ENCODE measurements around the gene RPTOR.
"Not testable (repeated sequence)": the region's sequence is repeated elsewhere in the genome, so short reads cannot be mapped to it uniquely, and the experiment has no call there.

Gene RPTOR

DNA sequence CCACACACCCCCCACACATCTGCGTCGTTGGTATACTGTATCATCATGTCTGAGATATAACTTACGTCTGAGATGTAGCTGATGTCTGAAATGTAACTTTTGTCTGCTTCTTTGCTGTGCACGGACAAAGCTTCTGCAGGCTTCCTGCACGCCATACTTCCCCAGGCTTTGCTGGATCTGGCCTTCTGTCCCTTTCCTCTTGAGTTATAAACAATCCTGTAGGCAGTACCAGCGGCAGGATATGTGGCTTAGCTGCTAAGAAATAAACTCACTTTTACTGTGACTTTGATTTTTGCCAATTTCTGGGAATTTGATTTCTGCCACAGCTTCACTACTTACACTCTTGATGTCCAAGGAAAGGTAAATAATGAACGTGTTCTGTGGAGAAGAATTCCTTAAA lies 184.4 kb downstream of the RPTOR start:
- DNase-seq: no peak

DNA sequence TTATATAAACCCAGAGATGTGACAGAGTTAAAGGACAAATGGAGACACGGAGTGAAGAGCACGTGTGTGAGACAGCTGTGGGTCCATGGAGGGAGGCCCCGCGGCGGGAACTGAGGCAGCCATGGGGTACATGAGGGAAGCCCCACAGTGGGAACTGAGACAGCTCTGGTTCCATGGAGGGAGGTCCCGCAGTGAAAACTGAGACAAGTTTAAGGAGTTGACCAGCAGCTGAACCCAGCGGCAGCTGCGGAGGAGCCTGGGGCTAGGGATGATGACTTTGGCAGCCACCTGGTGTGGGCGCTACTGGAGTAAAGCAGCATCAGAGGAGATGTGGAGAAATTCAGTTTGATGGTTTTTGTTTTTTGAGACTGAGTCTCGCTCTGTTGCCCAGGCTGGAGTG lies 185.1 kb downstream of the RPTOR start:
- no peak for DNase-seq

GRCh38 chr17:80730739-80731138 lies 186.1 kb downstream of the RPTOR start:
- no peak for DNase-seq

GRCh38 chr17:80731323-80731722 lies 186.7 kb downstream of the RPTOR start:
- DNase-seq: no peak

DNA sequence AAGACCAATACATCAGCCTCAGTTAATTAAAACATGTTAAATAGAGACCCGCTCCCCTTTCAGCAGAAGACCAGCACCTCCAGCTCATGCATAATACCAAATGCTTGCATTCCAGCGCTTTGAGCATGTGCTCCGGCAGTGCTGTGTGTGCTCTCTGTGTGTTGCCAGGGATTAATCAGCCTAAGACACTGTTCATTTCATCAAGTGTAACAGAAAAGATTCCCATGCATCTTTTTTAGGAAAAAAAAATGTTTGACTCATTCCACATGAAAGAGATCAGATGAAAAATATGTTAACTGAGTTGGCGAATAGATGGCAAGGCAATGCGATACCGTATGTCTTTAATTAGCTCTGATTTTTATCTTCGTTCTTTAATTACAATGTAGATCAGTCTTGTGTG lies 187.6 kb downstream of the RPTOR start:
- DNase-seq: no peak

GRCh38 chr17:80737106-80738019 lies 192.7 kb downstream of the RPTOR start:
- DNase-seq: peak; percentile 86 to 93

DNA sequence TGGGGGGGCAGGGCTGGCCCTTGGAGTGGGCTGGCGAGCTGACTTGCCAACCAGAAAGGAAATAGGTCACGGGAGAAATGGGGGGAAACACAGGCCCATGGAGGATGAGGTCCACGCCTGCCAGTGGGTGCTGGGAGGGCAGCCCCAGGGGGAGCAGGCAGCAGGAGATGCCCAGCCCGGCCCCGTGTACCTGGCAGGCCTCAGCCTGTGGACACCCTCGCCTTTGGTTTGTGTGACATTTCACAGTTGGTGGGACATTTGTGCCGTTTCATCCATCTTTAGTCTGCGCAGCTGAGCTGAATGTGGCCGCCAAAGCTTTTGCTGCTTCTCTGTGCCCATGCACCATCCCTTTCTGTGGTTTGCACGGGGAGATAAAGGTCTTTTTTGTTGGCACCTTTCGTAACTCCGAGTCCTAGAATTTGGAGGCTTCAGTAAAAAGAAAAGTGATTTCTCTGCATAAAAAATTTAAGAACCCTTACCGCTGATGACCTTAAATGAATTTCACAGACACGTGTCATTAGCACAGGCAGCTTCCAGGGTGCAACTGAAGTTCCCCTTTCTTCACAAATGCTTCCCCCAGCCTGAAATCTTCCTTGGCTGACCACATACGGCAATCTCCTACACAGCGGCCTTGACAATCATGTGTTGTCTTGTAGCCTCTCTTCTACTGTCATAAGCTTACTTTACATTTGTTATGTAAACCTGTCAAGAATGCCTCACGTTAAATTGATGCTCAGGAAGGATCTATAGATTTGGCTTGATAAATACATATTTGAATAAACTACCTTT lies 193.6 kb downstream of the RPTOR start:
- peak; percentile 97 to 98 for DNase-seq

DNA sequence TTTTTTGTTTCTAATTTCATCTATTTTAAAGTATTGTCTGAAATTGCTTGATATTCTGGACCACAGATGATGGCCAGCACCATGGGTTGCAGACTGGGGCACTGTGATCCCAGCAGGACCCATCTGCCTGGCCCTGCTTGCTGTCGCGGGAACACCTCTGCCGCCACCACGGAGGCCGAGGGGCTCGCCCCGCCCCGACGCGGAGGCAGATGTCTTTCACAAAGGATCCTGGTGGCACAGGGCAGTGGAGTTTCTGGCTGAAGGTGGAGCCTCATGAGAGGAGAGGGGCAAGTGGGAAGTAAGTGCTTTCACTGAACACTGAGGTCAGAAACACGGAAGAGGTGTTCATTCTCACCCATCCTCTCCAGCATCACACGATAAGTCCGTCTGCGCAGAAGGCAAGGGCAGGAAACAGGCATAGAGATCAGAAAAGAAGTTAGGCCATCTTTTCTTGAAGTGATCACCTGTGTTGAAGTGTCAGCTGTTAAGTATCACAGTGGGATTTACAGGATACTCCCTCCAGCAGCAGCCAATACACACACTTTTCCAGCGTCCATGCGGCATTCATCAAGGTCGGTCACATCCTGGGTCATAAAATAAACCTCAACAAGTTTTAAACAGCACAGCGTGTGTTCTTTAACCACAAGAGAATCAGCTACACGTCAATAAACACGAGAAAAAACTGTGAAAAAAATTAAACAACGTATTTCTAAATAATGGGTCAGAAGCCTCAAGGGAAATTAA lies 194.5 kb downstream of the RPTOR start:
- no peak for DNase-seq

DNA sequence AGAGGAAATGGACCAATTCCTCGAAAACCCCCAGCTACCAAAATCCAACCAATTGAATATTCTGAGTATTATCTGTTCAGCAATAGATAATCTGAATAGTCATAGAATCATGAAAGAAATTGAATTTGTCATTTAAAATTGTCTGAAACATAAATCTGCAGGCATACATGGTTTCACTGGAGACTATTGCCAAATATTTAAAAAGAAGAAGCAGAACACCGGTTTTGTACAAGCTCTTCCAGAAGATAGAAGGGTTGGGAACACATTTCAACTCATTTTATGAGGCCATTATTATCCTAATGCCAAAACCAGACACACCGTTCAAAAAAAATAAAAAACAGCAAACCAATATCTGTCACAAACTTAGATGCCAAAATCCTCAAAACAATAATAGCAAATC lies 195.5 kb downstream of the RPTOR start:
- no peak for DNase-seq

GRCh38 chr17:80742091-80742490 lies 197.5 kb downstream of the RPTOR start:
- DNase-seq: no peak

DNA sequence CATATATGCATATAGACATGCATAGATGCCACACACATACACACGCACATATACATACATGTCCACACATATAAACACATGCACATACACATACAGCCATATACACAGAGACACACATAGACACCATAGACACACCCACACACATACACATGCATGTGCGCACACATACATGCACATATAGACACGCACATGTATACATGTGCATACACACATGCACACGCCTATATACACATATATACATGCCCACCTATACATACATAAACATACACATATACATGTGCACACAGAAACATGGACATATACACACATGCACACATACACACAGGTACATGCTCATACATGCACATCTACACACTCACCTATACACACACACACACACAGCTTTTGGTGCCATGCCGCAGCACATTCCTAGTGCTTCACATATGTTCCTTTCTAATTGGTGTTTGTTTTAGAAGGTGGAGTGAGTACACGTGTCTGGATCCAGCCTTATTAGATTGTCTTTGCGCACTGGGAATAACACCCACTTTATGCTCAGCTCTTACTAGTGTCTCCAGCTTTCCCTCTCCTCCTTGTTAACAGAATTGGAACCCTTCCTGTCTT lies 198.0 kb downstream of the RPTOR start:
- no peak for DNase-seq

DNA sequence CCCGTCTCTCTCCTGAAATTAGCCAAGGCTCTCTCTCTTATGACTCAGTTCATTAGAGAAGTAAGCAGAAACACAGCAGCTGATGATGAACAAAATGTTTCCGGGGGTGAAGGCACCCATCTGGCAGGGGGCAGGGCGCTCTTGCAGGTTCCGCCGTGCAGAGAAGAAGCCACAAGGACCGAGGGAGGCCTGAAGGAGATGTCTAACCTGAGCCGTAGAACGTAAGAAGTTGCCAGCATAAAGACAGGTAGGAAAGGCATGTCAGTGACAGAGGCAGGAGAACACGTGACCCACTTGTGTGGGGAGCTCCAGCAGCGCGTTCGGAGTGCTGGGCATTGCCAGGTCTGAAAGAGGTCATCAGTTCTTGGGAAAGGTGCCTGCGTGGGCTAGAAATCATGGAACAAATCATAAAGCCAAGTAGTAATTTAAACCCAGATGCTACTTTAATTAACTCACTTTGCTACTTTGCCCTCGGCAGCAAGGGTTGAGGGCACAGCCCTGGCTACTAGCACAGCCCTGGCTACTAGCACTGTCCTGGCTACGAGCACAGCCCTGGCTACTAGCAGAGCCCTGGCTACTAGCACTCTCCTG lies 198.6 kb downstream of the RPTOR start:
- DNase-seq: peak; percentile 90

GRCh38 chr17:80743973-80744372 lies 199.3 kb downstream of the RPTOR start:
- not testable (repeated sequence) for DNase-seq

DNA sequence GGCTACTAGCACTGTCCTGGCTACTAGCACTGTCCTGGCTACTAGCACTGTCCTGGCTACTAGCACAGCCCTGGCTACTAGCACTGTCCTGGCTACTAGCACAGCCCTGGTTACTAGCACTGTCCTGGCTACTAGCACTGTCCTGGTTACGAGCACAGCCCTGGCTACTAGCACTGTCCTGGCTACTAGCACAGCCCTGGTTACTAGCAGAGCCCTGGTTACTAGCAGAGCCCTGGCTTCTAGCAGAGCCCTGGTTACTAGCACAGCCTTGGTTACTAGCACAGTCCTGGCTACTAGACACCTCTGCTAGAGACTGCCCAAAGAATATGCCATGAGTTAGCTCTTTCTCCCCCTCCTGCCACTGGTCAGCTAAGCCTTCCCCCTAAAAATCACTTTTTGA lies 200.1 kb downstream of the RPTOR start:
- not testable (repeated sequence) for DNase-seq

DNA sequence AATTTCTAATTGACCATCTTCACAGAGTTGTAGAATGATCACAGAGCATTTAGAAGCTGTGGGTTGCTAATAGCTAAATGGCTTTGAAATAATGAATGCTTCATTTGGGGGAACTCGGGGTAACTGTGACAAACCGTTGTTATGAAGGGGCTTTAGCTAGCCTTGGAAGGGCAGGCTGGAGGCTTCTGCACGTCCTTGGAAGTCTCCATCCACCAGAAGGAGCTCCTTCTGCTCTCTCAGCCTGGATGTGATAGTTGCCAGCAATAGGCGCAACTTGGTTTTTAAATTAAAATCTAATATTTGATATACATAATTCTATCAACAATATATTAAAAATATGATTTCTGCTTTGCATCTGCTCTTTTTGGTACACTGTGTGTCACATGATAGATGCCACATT lies 200.5 kb downstream of the RPTOR start:
- DNase-seq: no peak

GRCh38 chr17:80746262-80746935 lies 201.8 kb downstream of the RPTOR start:
- DNase-seq: no peak

DNA sequence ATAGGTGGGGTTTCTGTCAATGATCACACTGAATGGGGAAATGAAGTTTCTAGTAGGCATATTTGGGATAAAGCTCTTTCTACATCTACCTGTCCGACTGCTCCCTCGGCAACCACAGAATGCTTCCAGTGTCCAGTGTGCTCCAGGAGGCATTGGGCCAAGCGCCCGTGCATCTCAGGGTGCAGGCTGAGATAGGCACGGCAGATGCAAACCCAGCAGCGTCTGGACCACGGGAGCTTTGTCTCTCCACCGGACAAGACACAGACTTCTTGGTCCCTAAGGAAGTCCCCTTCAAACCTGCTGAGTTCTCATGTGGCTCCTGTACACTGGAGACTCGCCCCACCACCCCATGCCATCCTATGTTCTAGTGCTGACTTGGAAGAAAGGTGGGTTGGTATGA lies 202.8 kb downstream of the RPTOR start:
- DNase-seq: no peak

- DNase-seq: no peak
These were observed 205.0 kb downstream of the RPTOR start for GRCh38 chr17:80749611-80750010.

DNA sequence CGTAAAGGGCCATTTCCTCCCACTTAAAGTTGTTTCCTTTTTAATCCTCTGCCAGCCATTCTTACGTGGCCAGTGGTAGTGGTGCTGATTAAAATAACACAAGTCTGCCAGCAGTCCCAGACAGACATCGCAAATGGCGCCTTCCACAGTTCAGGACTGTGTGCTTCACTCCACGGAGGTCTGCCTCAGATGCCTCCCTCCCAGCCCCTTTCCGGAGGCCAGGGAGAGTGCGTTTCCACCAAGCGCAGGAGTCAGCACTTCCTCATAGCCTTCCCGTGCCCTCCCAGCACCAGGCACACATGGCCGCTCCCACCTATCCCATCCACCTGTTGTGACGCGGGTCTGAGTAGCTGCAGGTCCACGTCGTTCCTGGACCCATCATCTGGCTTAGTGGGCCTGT lies 205.6 kb downstream of the RPTOR start:
- peak; percentile 68 to 72 for DNase-seq

DNA sequence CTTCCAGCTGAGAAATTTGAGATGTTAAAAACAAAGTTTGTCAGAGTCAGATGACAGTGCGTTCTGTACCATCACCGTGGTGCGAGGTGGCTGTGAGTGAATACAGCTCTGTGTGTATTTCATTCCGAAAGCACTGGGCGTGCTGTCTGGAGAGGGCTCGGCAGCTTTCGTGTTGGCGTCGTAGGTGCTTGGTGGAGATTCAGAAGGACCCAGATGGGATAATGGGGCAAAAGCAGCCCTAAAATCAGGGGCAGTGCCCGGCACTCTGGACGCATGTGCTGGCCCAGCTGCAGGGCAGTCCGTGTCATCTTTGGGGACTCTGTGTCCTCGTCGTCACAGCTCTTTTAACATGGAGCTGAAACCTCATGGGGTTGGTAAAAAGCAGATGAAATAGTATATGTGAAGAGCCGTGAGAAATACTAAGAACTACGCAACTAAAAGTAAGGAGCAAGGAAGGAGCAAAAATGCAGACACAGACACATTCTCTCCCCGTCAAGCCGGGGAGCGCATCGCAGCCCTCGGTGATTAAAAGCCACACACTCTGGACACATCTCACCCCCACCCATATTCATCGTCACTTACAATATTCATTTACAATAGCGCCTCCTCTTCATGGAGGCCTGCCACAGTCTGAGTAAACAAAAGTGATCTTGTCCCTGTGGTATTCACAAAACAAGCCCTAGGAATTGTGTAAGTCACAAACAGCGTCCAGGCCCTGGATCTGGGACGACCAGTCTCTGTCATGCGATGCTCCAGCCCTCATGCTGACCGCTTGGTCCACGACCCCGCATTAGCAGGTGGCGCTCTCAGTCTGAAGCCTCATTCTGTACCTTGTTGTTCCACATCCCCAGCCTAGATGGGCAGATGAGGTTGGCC lies 206.7 kb downstream of the RPTOR start:
- DNase-seq: no peak

Data from Kasumi-1 (cell line).